HepG2 (cell line): Measurements from ENCODE around the gene TSSK3. TPM values are rescaled to one million over a fixed set of nuclear protein-coding genes. Genes with fewer than 3 reads are reported as not detected.

Experiments used
- ATAC-seq: fragments of 200-7000 bp; cut with Tn5 transposase; 3 replicates; pipeline ENCODE4 v1.9.1; 2020; ENCODE audit warnings: mild to moderate bottlenecking, moderate library complexity
- BruUV-seq: library from RNA; stranded (reverse); fragments of 400-500 nt; replicated peaks from 2 replicates; lab custom pipeline; 2021; lab: Mats Ljungman, UMichigan
- CTCF ChIA-PET: fragments of 300-600 bp; formaldehyde crosslinking; extraction: SDS; loops from one replicate; lab custom pipeline; 2021; ENCODE audit warnings: low total read pairs, inconsistent platforms, low intra/inter-chr PET ratio; lab: Yijun Ruan, JAX
- POLR2A ChIA-PET: fragments of 350-600 bp; sonication (Branson Sonifier 250); formaldehyde crosslinking; loops from one replicate; lab custom pipeline; 2020; ENCODE audit warnings: antibody characterized with exemption, inconsistent platforms; lab: Yijun Ruan, JAX
- DNase-seq: peaks from one replicate; pipeline ENCODE4 v3.0.0-alpha.2; 2015; ENCODE audit warnings: low spot score
- FAIRE-seq: peaks from 3 replicates; lab custom pipeline; 2011; peaks lifted over from hg19 to GRCh38; lab: Jason Lieb, UNC
- H2AFZ ChIP-seq: one replicate; pipeline ENCODE4 v1.6.1; 2011; ENCODE audit warnings: low read length, inconsistent platforms
- H3K27ac ChIP-seq: fragments of 300-600 bp; 3 replicates; pipeline ENCODE4 v1.8.0; 2011; ENCODE audit warnings: mixed run types, mild to moderate bottlenecking, mixed read lengths, low read length, inconsistent platforms; ENCODE audit not compliant: insufficient read depth; ENCODE audit errors: extremely low read length
- H3K27me3 ChIP-seq, 2 experiments: fragments of 200-600 bp in 1 of 2; 2 replicates in 1 of 2; 3 replicates in 1 of 2; pipeline versions ENCODE4 v1.6.0 to v1.8.0; 2011; ENCODE audit warnings: low read length in 2 of 2, mild to moderate bottlenecking in 2 of 2, moderate library complexity in 2 of 2, inconsistent platforms in 1 of 2; ENCODE audit not compliant: insufficient read depth in 2 of 2, control insufficient read depth in 1 of 2
- H3K36me3 ChIP-seq, 2 experiments: fragments of 200-600 bp in 1 of 2; replicated peaks in 1 of 2; 2 replicates in 1 of 2; 3 replicates in 1 of 2; pipeline versions ENCODE4 v1.5.1 to v1.8.0; 2011; ENCODE audit warnings: low read length in 2 of 2, inconsistent platforms in 1 of 2; ENCODE audit not compliant: insufficient read depth in 2 of 2, control insufficient read depth in 1 of 2
- H3K4me1 ChIP-seq: 2 replicates; pipeline ENCODE4 v1.5.1; 2012; ENCODE audit warnings: low read length, inconsistent platforms; ENCODE audit not compliant: insufficient read depth
- H3K4me2 ChIP-seq: 2 replicates; pipeline ENCODE4 v1.6.0; 2011; ENCODE audit warnings: low read depth, low read length, inconsistent platforms
- H3K4me3 ChIP-seq, 3 experiments: fragments of 200-600 bp in 1 of 3; sonication (generic), shearing (Covaris generic) in 1 of 3; replicated peaks in 1 of 3; 2 replicates each; pipeline ENCODE4 v1.5.1; 2011 to 2016; ENCODE audit warnings: low read length in 3 of 3, inconsistent platforms in 2 of 3, low read depth in 2 of 3, mild to moderate bottlenecking in 2 of 3, control low read depth in 1 of 3, mixed read lengths in 1 of 3; ENCODE audit not compliant: insufficient read depth in 1 of 3
- H3K79me2 ChIP-seq: one replicate; pipeline ENCODE4 v1.6.1; 2011; ENCODE audit warnings: low read length, inconsistent platforms; ENCODE audit not compliant: insufficient read depth
- H3K9ac ChIP-seq: 2 replicates; pipeline ENCODE4 v1.6.0; 2011; ENCODE audit warnings: mild to moderate bottlenecking, low read depth, low read length, inconsistent platforms; ENCODE audit not compliant: insufficient read depth
- H3K9me3 ChIP-seq: 2 replicates; pipeline ENCODE4 v1.5.1; 2012; ENCODE audit warnings: mild to moderate bottlenecking, low read length
- H4K20me1 ChIP-seq: 2 replicates; pipeline ENCODE4 v1.6.0; 2011; ENCODE audit warnings: inconsistent platforms, mild to moderate bottlenecking, low read length, moderate library complexity; ENCODE audit not compliant: insufficient read depth
- BATF2 ChIP-seq: sonication (generic); formaldehyde crosslinking; IDR thresholded peaks from 2 replicates; pipeline ENCODE4 v1.8.0; 2022; ENCODE audit warnings: mild to moderate bottlenecking, missing genetic modification reagents, moderate library complexity
- CTCF ChIP-seq: sonication (generic); formaldehyde crosslinking; IDR thresholded peaks from 2 replicates; pipeline ENCODE4 v1.5.0; 2020; ENCODE audit warnings: mild to moderate bottlenecking, missing genetic modification reagents, moderate library complexity
- FOXK1 ChIP-seq: sonication (generic); formaldehyde crosslinking; IDR thresholded peaks from 2 replicates; pipeline ENCODE4 v1.4.0; 2020; ENCODE audit warnings: low read depth, missing genetic modification reagents, borderline replicate concordance
- TBX3 ChIP-seq: fragments of 450-650 bp; IDR thresholded peaks from 2 replicates; pipeline ENCODE4 v1.6.1; 2017; ENCODE audit warnings: antibody characterized with exemption, mild to moderate bottlenecking, inconsistent platforms, borderline replicate concordance
- ZBTB49 ChIP-seq: sonication (generic); formaldehyde crosslinking; IDR thresholded peaks from 2 replicates; pipeline ENCODE4 v1.4.0; 2020; ENCODE audit warnings: missing genetic modification reagents, borderline replicate concordance
- ZNF777 ChIP-seq: sonication (generic); formaldehyde crosslinking; IDR thresholded peaks from 2 replicates; pipeline ENCODE4 v1.4.0; 2020; ENCODE audit warnings: missing genetic modification reagents
- WGBS: methylation state at CpG from one replicate; pipeline ENCODE4 v1.1.6; 2017; ENCODE audit warnings: low lambda C conversion rate; 5-methylcytosine and 5-hydroxymethylcytosine counted together
- in situ Hi-C: cut with HindIII; loops from 2 replicates; pipeline ENCODE4 v1.10.0; 2017; ENCODE audit warnings: low pct_unique_long_range_greater_than_20kb; ENCODE audit not compliant: extremely low pct_ligation_motif_present
- intact Hi-C: fragments of 100-400 bp; cut with micrococcal nuclease; formaldehyde crosslinking; loops from one replicate; pipeline ENCODE4 v1.10.0; 2022; ENCODE audit not compliant: unreplicated experiment
- polyA plus RNA-seq, 8 experiments: library from polyadenylated mRNA; depleted of rRNA in 3 of 8; stranded (reverse) in 7 of 8; unstranded in 1 of 8; fragments of >200 nt; fragmentation: Illumina TruSeq in 4 of 8; extraction: Trizol in 4 of 8; gene quantifications; 2 replicates each; pipeline versions ENCODE4 v1.2.1 to v1.2.3, GENCODE V29; 2011 to 2016; ENCODE audit warnings: low read depth in 4 of 8, missing spikeins in 1 of 8, mixed read lengths in 1 of 8; ENCODE audit not compliant: insufficient read depth in 1 of 8
- total RNA-seq, 5 experiments: library from RNA; depleted of rRNA; stranded (reverse); fragments of >200 nt; fragmentation: Illumina TruSeq; extraction: Trizol; gene quantifications; 2 replicates each; pipeline ENCODE4 v1.2.3, GENCODE V29; 2016; ENCODE audit warnings: low read depth in 1 of 5

The TSSK3 gene
- total and polyA plus RNA-seq, 2 of the 13 experiments (the other 11 are each of a cell fraction or from before 2014, with no cell fraction given): 1.0 to 1.1 TPM

- Histone ChIP-seq H2AFZ (no peak overlapping the region), H3K4me2 (no peak overlapping the region), H3K27me3 (no peaks in the 10 kb centered on the region), H3K36me3 (peaks cover 32 to 78% of the 10 kb centered on the region in 2 experiments), H3K4me1 (peaks cover 11% of the 10 kb centered on the region), H3K27ac (no peak overlapping the region), H3K9ac (no peak overlapping the region), H3K4me3 (no peak overlapping the region), H3K9me3 (no peaks in the 10 kb centered on the region), H3K79me2 (peaks cover 23% of the 10 kb centered on the region), H4K20me1 (peaks cover 5% of the 10 kb centered on the region; the same call in 1 of the 2 replicates)
- ChIA-PET POLR2A (interaction anchor here (1.7 to 2.4 kb wide), 2 partner anchors 8 to 51 kb away, joined by 5 to 7 read pairs; partner anchors contain the start of genes BSDC1 and MARCKSL1), CTCF (no interaction called here)
- DNase-seq (no peak), ATAC-seq (no peak), FAIRE-seq (no peak)
- no TSS peak for BruUV-seq
- 97% methylated on average over 13 of the region's 13 CpGs for WGBS
- intact Hi-C loops: no loop called here
- no peak for TF ChIP-seq ZBTB49 (CRISPR knock-in tag)
- TF ChIP-seq TBX3: no peak
- no peak for TF ChIP-seq FOXK1 (CRISPR knock-in tag)
- no peak for TF ChIP-seq ZNF777
- TF ChIP-seq BATF2 (CRISPR knock-in tag): no peak
- TF ChIP-seq CTCF (CRISPR knock-in tag): no peak
- in situ Hi-C loops: no loop called here
Measured at GRCh38 chr1:32386676-32387392, 24.5 kb downstream of the TSSK3 start.
